ENCODE measurements around the gene POTEI.
"Not testable (repeated sequence)": the region's sequence is repeated elsewhere in the genome, so short reads cannot be mapped to it uniquely, and the experiment has no call there.

GRCh38 chr2:130536654-130537053, 27.5 kb upstream of the POTEI start:
- TF ChIP-seq CTCF, EP300 (IDR thresholded peaks at IDR 0.05): not testable (repeated sequence)
